GM19452 (cell line): ENCODE data around the gene SLC8B1.

ENCODE experiments used
- ATAC-seq: cut with Tn5 transposase; IDR thresholded peaks from one replicate; pipeline ENCODE4 v1.9.1; 2021; ENCODE audit not compliant: unreplicated experiment

SLC8B1 gene

GRCh38 chr12:113325916-113326315 lies 9.0 kb downstream of the SLC8B1 start:
- ATAC-seq: no peak

GRCh38 chr12:113322343-113322742 lies 12.6 kb downstream of the SLC8B1 start:
- ATAC-seq: no peak

GRCh38 chr12:113320401-113320800 lies 14.5 kb downstream of the SLC8B1 start:
- ATAC-seq: no peak

GRCh38 chr12:113318900-113319628 lies 15.8 kb downstream of the SLC8B1 start:
- no peak for ATAC-seq

- ATAC-seq: no peak
Measured at GRCh38 chr12:113318046-113318656, 16.8 kb downstream of the SLC8B1 start.

GRCh38 chr12:113317122-113317521 lies 17.8 kb downstream of the SLC8B1 start:
- no peak for ATAC-seq

GRCh38 chr12:113316155-113316554 lies 18.8 kb downstream of the SLC8B1 start:
- ATAC-seq: no peak

- ATAC-seq: no peak
Measured at GRCh38 chr12:113315358-113315757, 19.6 kb downstream of the SLC8B1 start.

- ATAC-seq: no peak
Measured at GRCh38 chr12:113314121-113314529, 20.8 kb downstream of the SLC8B1 start.

GRCh38 chr12:113310489-113310888 lies 24.4 kb downstream of the SLC8B1 start:
- ATAC-seq: no peak

GRCh38 chr12:113306382-113306781 lies 28.5 kb downstream of the SLC8B1 start:
- ATAC-seq: no peak

GRCh38 chr12:113305281-113305856 lies 29.5 kb downstream of the SLC8B1 start:
- ATAC-seq: no peak

- ATAC-seq: no peak
Measured at GRCh38 chr12:113302886-113303640, 31.8 kb downstream of the SLC8B1 start.

GRCh38 chr12:113302466-113302865 lies 32.4 kb downstream of the SLC8B1 start:
- ATAC-seq: no peak

GRCh38 chr12:113301811-113302210 lies 33.1 kb downstream of the SLC8B1 start:
- no peak for ATAC-seq

GRCh38 chr12:113299619-113300237 lies 35.2 kb downstream of the SLC8B1 start:
- ATAC-seq: no peak

- ATAC-seq: no peak
Measured at GRCh38 chr12:113298861-113299545, 35.9 kb downstream of the SLC8B1 start.

- no peak for ATAC-seq
Measured at GRCh38 chr12:113298472-113298817, 36.5 kb downstream of the SLC8B1 start.

GRCh38 chr12:113297621-113298471 lies 37.1 kb downstream of the SLC8B1 start:
- ATAC-seq: no peak

GRCh38 chr12:113297214-113297587 lies 37.7 kb downstream of the SLC8B1 start:
- ATAC-seq: no peak
